Esophagus muscularis mucosa (tissue), 4 donors: ENCODE measurements around the gene COX7A1. TPM values are rescaled to one million over a fixed set of nuclear protein-coding genes. Genes with fewer than 3 reads are reported as not detected.
"Not testable (repeated sequence)": the region's sequence is repeated elsewhere in the genome, so short reads cannot be mapped to it uniquely, and the experiment has no call there.

ENCODE experiments used
- DNase-seq: peaks from one replicate; pipeline ENCODE4 v3.0.0-alpha.2; 2017; ENCODE audit errors: extremely low spot score
- H3K27ac ChIP-seq, 4 donors: fragments of 200-600 bp; sonication (generic); replicated peaks in 1 of 4; 1 replicate in 3 of 4; 2 replicates in 1 of 4; pipeline ENCODE4 v1.5.1; 2016 to 2019; ENCODE audit warnings: mild to moderate bottlenecking in 1 of 4
- H3K27me3 ChIP-seq, 4 donors: fragments of 200-600 bp; sonication (generic); one replicate each; pipeline versions ENCODE4 v1.5.1 to v1.6.0; 2016 to 2019
- H3K36me3 ChIP-seq, 4 donors: fragments of 200-600 bp; sonication (generic); one replicate each; pipeline ENCODE4 v1.5.1; 2016 to 2019
- H3K4me1 ChIP-seq, 4 donors: fragments of 200-600 bp; sonication (generic); one replicate each; pipeline ENCODE4 v1.5.1; 2016 to 2019
- H3K4me3 ChIP-seq, 4 donors: fragments of 200-600 bp; sonication (generic); 1 replicate in 2 of 4; 2 replicates in 2 of 4; pipeline ENCODE4 v1.5.1; 2016 to 2019; ENCODE audit warnings: mild to moderate bottlenecking in 4 of 4, moderate library complexity in 1 of 4
- H3K9me3 ChIP-seq, 4 donors: fragments of 200-600 bp; sonication (generic); 1 replicate in 3 of 4; 2 replicates in 1 of 4; pipeline ENCODE4 v1.5.1; 2016 to 2019
- CTCF ChIP-seq, 3 experiments: fragments of 200-600 bp in 2 of 3; fragments of 450-650 bp in 1 of 3; sonication (generic) in 2 of 3; IDR thresholded peaks; one replicate each; pipeline ENCODE4 v1.5.1; 2017 to 2019; ENCODE audit warnings: antibody characterized with exemption in 3 of 3, mild to moderate bottlenecking in 2 of 3, moderate library complexity in 1 of 3
- EP300 ChIP-seq: sonication (generic); formaldehyde crosslinking; IDR thresholded peaks from one replicate; pipeline ENCODE4 v1.6.1; 2017; ENCODE audit warnings: antibody characterized with exemption
- POLR2A ChIP-seq: fragments of 450-650 bp; IDR thresholded peaks from one replicate; pipeline ENCODE4 v1.6.1; 2017; ENCODE audit warnings: antibody characterized with exemption, moderate library complexity, mild to moderate bottlenecking, low read depth
- POLR2AphosphoS5 ChIP-seq, 2 donors: sonication (generic); formaldehyde crosslinking; IDR thresholded peaks; one replicate each; pipeline ENCODE4 v1.6.1; 2017; ENCODE audit warnings: antibody characterized with exemption in 2 of 2
- WGBS: methylation state at CpG from one replicate; pipeline ENCODE4 v1.1.5; 2018; 5-methylcytosine and 5-hydroxymethylcytosine counted together
- intact Hi-C: fragments of 100-400 bp; cut with DNase I; formaldehyde crosslinking; loops from one replicate; pipeline ENCODE4 v1.15.1; 2023
- total RNA-seq, 4 donors: library from RNA; depleted of rRNA; stranded (reverse); fragments of >200 nt; gene quantifications; one replicate each; pipeline versions ENCODE4 v1.1.0 to v1.2.1, GENCODE V29; 2016

COX7A1 gene
- total RNA-seq, 4 donors from 2014 or later, result 65.8 to 231 (median 101) TPM

- peaks cover 10 to 30% (median 27%) of the 10 kb centered on the region in 4 donors for H3K36me3 ChIP-seq
- TF ChIP-seq CTCF (IDR thresholded peaks at IDR 0.05) (peak in 2 of 3 experiments; percentile 5 to 24), POLR2A (peak; percentile 96), EP300 (no peak), POLR2AphosphoS5 (IDR thresholded peaks at IDR 0.05) (peak; percentile 98 to 99)
- peak; percentile 98 for DNase-seq
- intact Hi-C loops, result loop anchor here (10.0 kb wide), 1 partner anchor 75 kb away; the partner anchor contains the start of genes ZNF146 and ZNF565
- peaks cover 23 to 51% (median 43%) of the 10 kb centered on the region in 4 donors for H3K4me1 ChIP-seq
- no peaks in the 10 kb centered on the region for H3K27me3 ChIP-seq
- H3K27ac ChIP-seq, result peak within 1 kb of the TSS; percentile 92 to 100 (median 96)
- H3K4me3 ChIP-seq, result peak within 1 kb of the TSS; percentile 74 to 97 (median 76)
- no peaks in the 10 kb centered on the region for H3K9me3 ChIP-seq
- under 1% methylated on average over 36 of the region's 75 CpGs for WGBS
These were observed 12.6 kb downstream of the COX7A1 start, which contains the start of gene CAPNS1 for GRCh38 chr19:36139473-36140303. Gene CAPNS1 (plus strand): TSS chr19:36140066. CDS start chr19:36141012, 946 bp downstream.

GRCh38 chr19:36139120-36139472 is 13.2 kb downstream of the COX7A1 start:
- Histone ChIP-seq H3K9me3 (no peaks in the 10 kb centered on the region), H3K27ac (peak overlapping the region; percentile 92 to 100 (median 96)), H3K27me3 (no peaks in the 10 kb centered on the region), H3K4me3 (peak overlapping the region; percentile 74 to 97 (median 76)), H3K4me1 (peaks cover 23 to 51% (median 43%) of the 10 kb centered on the region in 4 donors), H3K36me3 (peaks cover 10 to 24% (median 21%) of the 10 kb centered on the region in 4 donors)
- DNase-seq, result no peak
- no peak for TF ChIP-seq CTCF (IDR thresholded peaks at IDR 0.05)
- no peak for TF ChIP-seq POLR2AphosphoS5 (IDR thresholded peaks at IDR 0.05)
- TF ChIP-seq POLR2A, result no peak
- TF ChIP-seq EP300, result no peak
- 58% methylated on average over 7 of the region's 7 CpGs for WGBS
- intact Hi-C loops, result loop anchor here (10.0 kb wide), 1 partner anchor 76 kb away; the partner anchor contains the start of genes ZNF146 and ZNF565

- no peak for DNase-seq
- WGBS, result 58% methylated on average over 12 of the region's 12 CpGs
- Histone ChIP-seq H3K27ac (peak overlapping the region; percentile 49 to 92 (median 73)), H3K36me3 (peaks cover 0 to 5% (median 2%) of the 10 kb centered on the region in 4 donors), H3K4me1 (peaks cover 23 to 46% (median 42%) of the 10 kb centered on the region in 4 donors), H3K9me3 (no peaks in the 10 kb centered on the region), H3K4me3 (peak overlapping the region in 1 of 4 donors; percentile 1), H3K27me3 (no peaks in the 10 kb centered on the region)
- intact Hi-C loops, result loop anchor here (10.0 kb wide), 1 partner anchor 78 kb away; the partner anchor contains the start of genes ZNF146 and ZNF565
- TF ChIP-seq EP300 (no peak), POLR2AphosphoS5 (IDR thresholded peaks at IDR 0.05) (peak; percentile 30 to 55)
These were observed 15.1 kb downstream of the COX7A1 start for GRCh38 chr19:36136964-36137686.

- not testable (repeated sequence) for H3K27me3 ChIP-seq, DNase-seq, H3K4me3 ChIP-seq, H3K27ac ChIP-seq, H3K9me3 ChIP-seq, H3K36me3 ChIP-seq
- 93% methylated on average over 3 of the region's 4 CpGs for WGBS
- peaks cover 14 to 33% (median 32%) of the 10 kb centered on the region in 4 donors for H3K4me1 ChIP-seq
- intact Hi-C loops, result loop anchor here (10.0 kb wide), 1 partner anchor 80 kb away; the partner anchor contains the start of genes ZNF146 and ZNF565
These were observed 17.4 kb downstream of the COX7A1 start for GRCh38 chr19:36134867-36135266.

GRCh38 chr19:36131221-36131620 is 21.0 kb downstream of the COX7A1 start:
- peak in 1 of 2 donors; percentile 22 for TF ChIP-seq POLR2AphosphoS5 (IDR thresholded peaks at IDR 0.05)
- H3K9me3 ChIP-seq, H3K4me3 ChIP-seq, H3K36me3 ChIP-seq, H3K27ac ChIP-seq, DNase-seq, H3K27me3 ChIP-seq: not testable (repeated sequence)
- 62% methylated on average over 6 of the region's 6 CpGs for WGBS
- intact Hi-C loops, result loop anchor here (10.0 kb wide), 1 partner anchor 84 kb away; the partner anchor contains the start of genes ZNF146 and ZNF565
- H3K4me1 ChIP-seq, result peaks cover 13 to 27% (median 24%) of the 10 kb centered on the region in 4 donors
